Erythroblast (primary cell): ENCODE results near the gene MFSD11.

ENCODE experiments used
- GATA1 ChIP-seq: IDR thresholded peaks from 2 replicates; pipeline ENCODE4 v1.6.1; 2011; ENCODE audit warnings: low read depth, mild to moderate bottlenecking, control low read depth, low read length, moderate library complexity
- POLR2A ChIP-seq: IDR thresholded peaks from 2 replicates; pipeline ENCODE4 v1.6.1; 2011; ENCODE audit warnings: mild to moderate bottlenecking, low read length

GRCh38 chr17:76748657-76749056 is 10.7 kb downstream of the MFSD11 start:
- no peak for TF ChIP-seq POLR2A
- no peak for TF ChIP-seq GATA1
